Psoas muscle (tissue), 8 donors: ENCODE measurements around the gene ZNF197. TPM values are rescaled to one million over a fixed set of nuclear protein-coding genes. Genes with fewer than 3 reads are reported as not detected.

Experiments
- ATAC-seq, 4 donors: fragments of 200-7000 bp; cut with Tn5 transposase; one replicate each; pipeline ENCODE4 v1.9.1; 2020; ENCODE audit warnings: moderate library complexity in 3 of 4, mild to moderate bottlenecking in 2 of 4
- DNase-seq, 2 donors: peaks; one replicate each; pipeline ENCODE4 v3.0.0-alpha.2; 2020
- H3K27ac ChIP-seq: fragments of 200-600 bp; one replicate; pipeline ENCODE4 v1.8.0; 2022
- H3K27me3 ChIP-seq, 3 donors: fragments of 200-600 bp in 1 of 3; one replicate each; pipeline versions ENCODE4 v1.6.1 to v1.8.0; 2013 to 2022; ENCODE audit warnings: low read length in 2 of 3, mild to moderate bottlenecking in 2 of 3, moderate library complexity in 1 of 3; ENCODE audit not compliant: insufficient read depth in 3 of 3
- H3K36me3 ChIP-seq, 2 donors: fragments of 200-600 bp in 1 of 2; one replicate each; pipeline versions ENCODE4 v1.6.1 to v1.8.0; 2013 to 2022; ENCODE audit warnings: low read depth in 1 of 2, mild to moderate bottlenecking in 1 of 2, moderate library complexity in 1 of 2; ENCODE audit not compliant: insufficient read depth in 1 of 2
- H3K4me1 ChIP-seq: fragments of 200-600 bp; one replicate; pipeline ENCODE4 v1.8.0; 2022
- H3K4me3 ChIP-seq: fragments of 200-600 bp; one replicate; pipeline ENCODE4 v1.8.0; 2022; ENCODE audit warnings: mild to moderate bottlenecking
- H3K9me3 ChIP-seq: fragments of 200-600 bp; one replicate; pipeline ENCODE4 v1.8.0; 2022
- CTCF ChIP-seq: fragments of 200-600 bp; IDR thresholded peaks from one replicate; pipeline ENCODE4 v1.8.0; 2022; ENCODE audit warnings: antibody characterized with exemption
- WGBS, 3 donors: extraction: QIAGEN DNeasy Blood & Tissue Kit; methylation state at CpG; one replicate each; pipeline versions ENCODE4 v1.1.6 to v1.1.7; 2013; 5-methylcytosine and 5-hydroxymethylcytosine counted together
- intact Hi-C, 2 donors: fragments of 100-400 bp; cut with DNase I; formaldehyde crosslinking; loops; one replicate each; pipeline versions ENCODE4 v1.11.0 to v1.14.2; 2022
- polyA plus RNA-seq, 3 donors: library from polyadenylated mRNA; stranded (reverse); fragments of 200-250 nt; gene quantifications; one replicate each; pipeline ENCODE4 v1.2.3, GENCODE V29; 2013
- total RNA-seq, 4 donors: library from RNA; stranded (reverse); fragmentation: NEBNext Ultra II Directional in 2 of 4; extraction: Animal tissue kit (Norgen Biotek cat#: 25700) in 2 of 4; gene quantifications; one replicate each; pipeline versions ENCODE4 v1.2.1 to v1.2.4, GENCODE V29; 2021 to 2023
- donor health status: healthy with polysubstance abuse.
- donor health status: DM: no; HTN: no; CAD: no; lungs with moderate emphysema.
- donor health status: Bipolar disorder and iron deficiency.
- donor health status: healthy.
- donor health status: DM: yes; HTN: yes; CAD: no.
- donor health status: DM: no; HTN: no; CAD: no.
- donor health status: DM: no; HTN: no; CAD: no.
- donor health status: DM: yes; HTN: yes; CAD: no.

ZNF197 gene
- total and polyA plus RNA-seq, 7 donors, result 5.2 to 19.1 (median 15.3) TPM

GRCh38 chr3:44648564-44649229 lies 23.9 kb downstream of the ZNF197 start, which contains the start of gene ZNF35:
TSS of gene ZNF35 (plus strand) at chr3:44648732. CDS start at chr3:44651068, 2,336 bp downstream.
- no peak for TF ChIP-seq CTCF
- Histone ChIP-seq H3K27me3 (no peaks in the 10 kb centered on the region), H3K4me3 (peak within 1 kb of the TSS; percentile 95), H3K4me1 (peaks cover 8% of the 10 kb centered on the region), H3K27ac (peak within 1 kb of the TSS; percentile 68), H3K36me3 (peaks cover 19 to 32% of the 10 kb centered on the region in 2 donors), H3K9me3 (peaks cover 16% of the 10 kb centered on the region)
- ATAC-seq (peak; percentile 69 to 99 (median 94)), DNase-seq (peak; percentile 78 to 88)
- WGBS, 3 donors, result 0 to 1% (median 0%) methylated on average over 29 to 37 of the region's 37 CpGs
- intact Hi-C loops, result no loop called here

- Histone ChIP-seq H3K36me3 (peaks cover 18 to 39% of the 10 kb centered on the region in 2 donors), H3K27ac (no peak overlapping the region), H3K4me3 (peak overlapping the region; percentile 95), H3K9me3 (peaks cover 6% of the 10 kb centered on the region), H3K27me3 (no peaks in the 10 kb centered on the region), H3K4me1 (peaks cover 8% of the 10 kb centered on the region)
- TF ChIP-seq CTCF, result no peak
- intact Hi-C loops, result no loop called here
- DNase-seq (no peak), ATAC-seq (no peak)
- 85 to 92% (median 88%) methylated on average over 1 of the region's 1 CpG for WGBS, 3 donors
Observed at GRCh38 chr3:44649709-44650108, 24.9 kb downstream of the ZNF197 start.

GRCh38 chr3:44654039-44654438 lies 29.2 kb downstream of the ZNF197 start:
- DNase-seq (no peak), ATAC-seq (no peak)
- intact Hi-C loops, result no loop called here
- peaks cover 8% of the 10 kb centered on the region for H3K4me1 ChIP-seq
- H3K9me3 ChIP-seq, result peaks cover 20% of the 10 kb centered on the region
- 89 to 91% (median 91%) methylated on average over 5 of the region's 5 CpGs for WGBS, 3 donors
- no peak for TF ChIP-seq CTCF
- H3K36me3 ChIP-seq, result peaks cover 37 to 80% of the 10 kb centered on the region in 2 donors
- no peak overlapping the region for H3K4me3 ChIP-seq
- H3K27ac ChIP-seq, result no peak overlapping the region
- no peaks in the 10 kb centered on the region for H3K27me3 ChIP-seq

- WGBS, 3 donors, result 93 to 95% (median 94%) methylated on average over 7 of the region's 7 CpGs
- Histone ChIP-seq H3K4me1 (no peaks in the 10 kb centered on the region), H3K27me3 (no peaks in the 10 kb centered on the region), H3K27ac (no peak overlapping the region), H3K4me3 (no peak overlapping the region), H3K36me3 (peaks cover 27 to 70% of the 10 kb centered on the region in 2 donors), H3K9me3 (peaks cover 38% of the 10 kb centered on the region)
- TF ChIP-seq CTCF, result no peak
- intact Hi-C loops, result no loop called here
- no peak for DNase-seq
- no peak for ATAC-seq
Observed at GRCh38 chr3:44659015-44659414, 34.2 kb downstream of the ZNF197 start.

- 94 to 98% (median 94%) methylated on average over 6 of the region's 6 CpGs for WGBS, 3 donors
Observed at GRCh38 chr3:44659434-44659833, 34.6 kb downstream of the ZNF197 start.

More at GRCh38 chr3:44659434-44659833, 34.6 kb downstream of the ZNF197 start:
- TF ChIP-seq CTCF, result no peak
- DNase-seq (no peak), ATAC-seq (no peak)
- H3K27ac ChIP-seq, result no peak overlapping the region
- H3K4me3 ChIP-seq, result no peak overlapping the region
- H3K36me3 ChIP-seq, result peaks cover 27 to 66% of the 10 kb centered on the region in 2 donors
- intact Hi-C loops, result no loop called here
- H3K4me1 ChIP-seq, result no peaks in the 10 kb centered on the region
- peaks cover 38% of the 10 kb centered on the region for H3K9me3 ChIP-seq
- no peaks in the 10 kb centered on the region for H3K27me3 ChIP-seq
